Liver (tissue), 9 donors: Measurements from ENCODE around the gene APOBEC3H. TPM values are rescaled to one million over a fixed set of nuclear protein-coding genes. Genes with fewer than 3 reads are reported as not detected.

Source experiments
- DNase-seq: peaks from one replicate; pipeline ENCODE4 v3.0.0-alpha.2; 2017; ENCODE audit warnings: low spot score
- H3K27ac ChIP-seq, 2 donors: one replicate each; pipeline ENCODE4 v1.7.0; 2013; ENCODE audit warnings: inconsistent platforms in 2 of 2, low read length in 2 of 2, control low read depth in 1 of 2, low read depth in 1 of 2, mild to moderate bottlenecking in 1 of 2
- H3K27me3 ChIP-seq, 4 donors: one replicate each; pipeline versions ENCODE4 v1.6.1 to v1.7.0; 2013; ENCODE audit warnings: low read length in 3 of 4, inconsistent platforms in 1 of 4, mild to moderate bottlenecking in 1 of 4, moderate library complexity in 1 of 4; ENCODE audit not compliant: control insufficient read depth in 4 of 4, insufficient read depth in 4 of 4
- H3K36me3 ChIP-seq, 4 donors: one replicate each; pipeline versions ENCODE4 v1.6.1 to v1.7.0; 2013; ENCODE audit warnings: low read length in 3 of 4, mild to moderate bottlenecking in 3 of 4, low read depth in 1 of 4, moderate library complexity in 1 of 4; ENCODE audit not compliant: control insufficient read depth in 4 of 4, insufficient read depth in 3 of 4
- H3K4me1 ChIP-seq, 4 donors: one replicate each; pipeline versions ENCODE4 v1.6.1 to v1.7.0; 2013; ENCODE audit warnings: low read length in 3 of 4, mild to moderate bottlenecking in 3 of 4, moderate library complexity in 1 of 4; ENCODE audit not compliant: control insufficient read depth in 4 of 4, insufficient read depth in 4 of 4
- H3K4me3 ChIP-seq, 3 donors: one replicate each; pipeline versions ENCODE4 v1.6.1 to v1.7.0; 2013; ENCODE audit warnings: low read length in 3 of 3, control low read depth in 1 of 3, low read depth in 1 of 3, mild to moderate bottlenecking in 1 of 3
- H3K9ac ChIP-seq, 2 donors: one replicate each; pipeline ENCODE4 v1.7.0; 2013; ENCODE audit warnings: low read length in 2 of 2, mild to moderate bottlenecking in 2 of 2, moderate library complexity in 2 of 2, control low read depth in 1 of 2, low read depth in 1 of 2
- H3K9me3 ChIP-seq, 4 donors: one replicate each; pipeline versions ENCODE4 v1.6.1 to v1.7.0; 2013; ENCODE audit warnings: low read length in 3 of 4; ENCODE audit not compliant: control insufficient read depth in 4 of 4
- FOXA1 ChIP-seq: IDR thresholded peaks from 2 replicates; pipeline ENCODE4 v1.6.1; 2016; ENCODE audit warnings: antibody characterized with exemption
- FOXA2 ChIP-seq: IDR thresholded peaks from 2 replicates; pipeline ENCODE4 v1.6.1; 2016; ENCODE audit warnings: antibody characterized with exemption
- HNF4A ChIP-seq, 2 donors: conservative IDR thresholded peaks; 2 replicates each; pipeline ENCODE4 v1.6.1; 2016; ENCODE audit warnings: antibody characterized with exemption in 2 of 2, mild to moderate bottlenecking in 2 of 2
- HNF4G ChIP-seq: IDR thresholded peaks from 2 replicates; pipeline ENCODE4 v1.6.1; 2016; ENCODE audit warnings: antibody characterized with exemption
- NR2F2 ChIP-seq: IDR thresholded peaks from 2 replicates; pipeline ENCODE4 v1.6.1; 2016; ENCODE audit warnings: antibody characterized with exemption
- RAD21 ChIP-seq, 2 donors: IDR thresholded peaks; 2 replicates each; pipeline ENCODE4 v1.6.1; 2016; ENCODE audit warnings: antibody characterized with exemption in 2 of 2, mild to moderate bottlenecking in 2 of 2
- RXRA ChIP-seq, 2 donors: IDR thresholded peaks; 2 replicates each; pipeline ENCODE4 v1.6.1; 2017 to 2018; ENCODE audit warnings: antibody characterized with exemption in 2 of 2, mild to moderate bottlenecking in 1 of 2
- SP1 ChIP-seq: IDR thresholded peaks from 2 replicates; pipeline ENCODE4 v1.6.1; 2018; ENCODE audit warnings: antibody characterized with exemption, mild to moderate bottlenecking
- TAF1 ChIP-seq: conservative IDR thresholded peaks from 2 replicates; pipeline ENCODE4 v1.6.1; 2016; ENCODE audit warnings: antibody characterized with exemption, mild to moderate bottlenecking
- YY1 ChIP-seq: IDR thresholded peaks from 2 replicates; pipeline ENCODE4 v1.6.1; 2016; ENCODE audit warnings: antibody characterized with exemption, mild to moderate bottlenecking
- ZBTB33 ChIP-seq: IDR thresholded peaks from 2 replicates; pipeline ENCODE4 v1.6.1; 2016; ENCODE audit warnings: antibody characterized with exemption
- WGBS: extraction: QIAGEN DNeasy Blood & Tissue Kit; methylation state at CpG from one replicate; pipeline ENCODE4 v1.1.7; 2013; 5-methylcytosine and 5-hydroxymethylcytosine counted together
- polyA plus RNA-seq, 2 donors: library from polyadenylated mRNA; stranded (reverse) in 1 of 2; unstranded in 1 of 2; fragments of 200-250 nt in 1 of 2; fragments of >200 nt in 1 of 2; fragmentation: Nextera tagmentation in 1 of 2; extraction: Ambion mirVana in 1 of 2; gene quantifications; one replicate each; pipeline versions ENCODE4 v1.2.1 to v1.2.3, GENCODE V29; 2013 to 2015
- total RNA-seq, 2 donors: library from RNA; depleted of rRNA; stranded (reverse); fragments of >200 nt; gene quantifications; one replicate each; pipeline ENCODE4 v1.2.3, GENCODE V29; 2014
- TF ChIP-seq, protein P1 (sequence below): IDR thresholded peaks from 2 replicates; pipeline ENCODE4 v1.6.1; 2016; ENCODE audit warnings: antibody characterized with exemption, mild to moderate bottlenecking
- donor health status: healthy.
- donor health status: healthy.
- donor health status: healthy.
- donor health status: healthy.
- donor health status: healthy.

The APOBEC3H gene
- total and polyA plus RNA-seq, 4 donors: 0.25 TPM; not detected in 3

- H3K27me3 ChIP-seq: no peaks in the 10 kb centered on the region
- no peak overlapping the region for H3K27ac ChIP-seq
- H3K9ac ChIP-seq: no peak overlapping the region
- TF ChIP-seq, protein P1, sequence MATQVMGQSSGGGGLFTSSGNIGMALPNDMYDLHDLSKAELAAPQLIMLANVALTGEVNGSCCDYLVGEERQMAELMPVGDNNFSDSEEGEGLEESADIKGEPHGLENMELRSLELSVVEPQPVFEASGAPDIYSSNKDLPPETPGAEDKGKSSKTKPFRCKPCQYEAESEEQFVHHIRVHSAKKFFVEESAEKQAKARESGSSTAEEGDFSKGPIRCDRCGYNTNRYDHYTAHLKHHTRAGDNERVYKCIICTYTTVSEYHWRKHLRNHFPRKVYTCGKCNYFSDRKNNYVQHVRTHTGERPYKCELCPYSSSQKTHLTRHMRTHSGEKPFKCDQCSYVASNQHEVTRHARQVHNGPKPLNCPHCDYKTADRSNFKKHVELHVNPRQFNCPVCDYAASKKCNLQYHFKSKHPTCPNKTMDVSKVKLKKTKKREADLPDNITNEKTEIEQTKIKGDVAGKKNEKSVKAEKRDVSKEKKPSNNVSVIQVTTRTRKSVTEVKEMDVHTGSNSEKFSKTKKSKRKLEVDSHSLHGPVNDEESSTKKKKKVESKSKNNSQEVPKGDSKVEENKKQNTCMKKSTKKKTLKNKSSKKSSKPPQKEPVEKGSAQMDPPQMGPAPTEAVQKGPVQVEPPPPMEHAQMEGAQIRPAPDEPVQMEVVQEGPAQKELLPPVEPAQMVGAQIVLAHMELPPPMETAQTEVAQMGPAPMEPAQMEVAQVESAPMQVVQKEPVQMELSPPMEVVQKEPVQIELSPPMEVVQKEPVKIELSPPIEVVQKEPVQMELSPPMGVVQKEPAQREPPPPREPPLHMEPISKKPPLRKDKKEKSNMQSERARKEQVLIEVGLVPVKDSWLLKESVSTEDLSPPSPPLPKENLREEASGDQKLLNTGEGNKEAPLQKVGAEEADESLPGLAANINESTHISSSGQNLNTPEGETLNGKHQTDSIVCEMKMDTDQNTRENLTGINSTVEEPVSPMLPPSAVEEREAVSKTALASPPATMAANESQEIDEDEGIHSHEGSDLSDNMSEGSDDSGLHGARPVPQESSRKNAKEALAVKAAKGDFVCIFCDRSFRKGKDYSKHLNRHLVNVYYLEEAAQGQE: no peak
- TF ChIP-seq FOXA1 (no peak), FOXA2 (no peak), SP1 (no peak)
- H3K4me3 ChIP-seq: no peak overlapping the region
- no peaks in the 10 kb centered on the region for H3K36me3 ChIP-seq
- H3K4me1 ChIP-seq: peaks cover 5 to 20% (median 13%) of the 10 kb centered on the region in 4 donors
- no peaks in the 10 kb centered on the region for H3K9me3 ChIP-seq
- peak; percentile 68 for DNase-seq
- 96% methylated on average over 14 of the region's 14 CpGs for WGBS
These were observed 45.1 kb downstream of the APOBEC3H start for GRCh38 chr22:39142088-39142680.

DNA sequence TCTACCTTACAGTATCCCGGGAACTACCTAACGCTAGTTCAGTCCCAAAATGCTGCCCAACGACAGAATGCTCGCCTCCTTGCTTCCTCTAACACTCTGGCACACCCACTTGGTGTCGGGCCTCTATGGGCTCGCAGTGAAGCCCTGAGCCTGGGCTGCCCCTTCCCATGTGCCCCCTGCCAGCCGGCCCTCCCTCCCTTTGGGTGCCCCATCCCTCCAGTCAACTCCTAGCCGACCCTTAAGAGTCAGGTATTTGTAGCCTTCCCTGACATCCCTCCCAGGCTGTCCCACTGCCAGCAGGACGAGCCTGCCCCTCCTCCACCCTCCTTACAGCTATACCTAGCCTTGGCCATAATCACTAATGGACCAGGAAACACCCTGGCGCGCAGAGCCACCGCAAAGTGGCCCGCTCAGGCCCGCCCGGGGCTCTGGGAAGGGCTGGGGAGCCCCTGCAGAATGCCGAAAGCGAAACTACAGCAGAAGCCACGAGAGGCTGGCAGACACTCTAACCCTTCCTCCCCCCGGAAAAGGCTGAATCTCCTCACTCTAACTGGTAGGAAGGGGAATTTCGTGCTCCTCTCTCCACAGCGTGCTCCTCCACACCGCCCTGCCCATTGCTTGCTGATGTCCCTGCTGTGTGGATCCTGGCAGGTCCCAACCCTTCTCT is 47.2 kb downstream of the APOBEC3H start:
- peak overlapping the region; percentile 52 to 80 for H3K27ac ChIP-seq

GRCh38 chr22:39146256-39147101 is 49.4 kb downstream of the APOBEC3H start:
- peak overlapping the region in 1 of 3 donors; percentile 86 for H3K4me3 ChIP-seq
- H3K36me3 ChIP-seq: peaks cover 0 to 4% (median under 1%) of the 10 kb centered on the region in 4 donors
- no peak for TF ChIP-seq ZBTB33
- TF ChIP-seq FOXA1: no peak
- no peak for TF ChIP-seq YY1
- peaks cover 11 to 52% (median 35%) of the 10 kb centered on the region in 4 donors for H3K4me1 ChIP-seq
- H3K9me3 ChIP-seq: no peaks in the 10 kb centered on the region
- DNase-seq: peak; percentile 52
- 65% methylated on average over 6 of the region's 6 CpGs for WGBS
- no peaks in the 10 kb centered on the region for H3K27me3 ChIP-seq
- peak overlapping the region; percentile 88 to 94 for H3K27ac ChIP-seq
- H3K9ac ChIP-seq: peak overlapping the region; percentile 51 to 68

More for the DNA sequence above, 47.2 kb downstream of the APOBEC3H start:
- no peaks in the 10 kb centered on the region for H3K27me3 ChIP-seq
- peaks cover 0 to 2% (median under 1%) of the 10 kb centered on the region in 4 donors for H3K36me3 ChIP-seq
- H3K4me1 ChIP-seq: peaks cover 8 to 38% (median 26%) of the 10 kb centered on the region in 4 donors
- TF ChIP-seq HNF4G (no peak), HNF4A (conservative IDR thresholded peaks at IDR 0.05) (no peak), RAD21 (IDR thresholded peaks at IDR 0.05) (no peak), FOXA1 (no peak), RXRA (IDR thresholded peaks at IDR 0.05) (no peak), NR2F2 (no peak), TAF1 (no peak)
- H3K9ac ChIP-seq: peak overlapping the region; percentile 27 to 62
- H3K9me3 ChIP-seq: no peaks in the 10 kb centered on the region
- peak; percentile 58 for DNase-seq
- WGBS: 53% methylated on average over 22 of the region's 22 CpGs
- peak overlapping the region; percentile 83 to 95 (median 86) for H3K4me3 ChIP-seq
